HG02588 (cell line): ENCODE data around the gene FAM53B.

ENCODE experiments used
- ATAC-seq: cut with Tn5 transposase; IDR thresholded peaks from one replicate; pipeline ENCODE4 v1.9.1; 2021; ENCODE audit warnings: mild to moderate bottlenecking, moderate library complexity; ENCODE audit not compliant: unreplicated experiment

FAM53B gene

GRCh38 chr10:124728830-124729661 is 15.1 kb downstream of the FAM53B start:
- no peak for ATAC-seq

GRCh38 chr10:124728071-124728829 is 15.9 kb downstream of the FAM53B start:
- no peak for ATAC-seq

GRCh38 chr10:124727361-124727960 is 16.7 kb downstream of the FAM53B start:
- no peak for ATAC-seq

GRCh38 chr10:124725791-124726190 is 18.4 kb downstream of the FAM53B start:
- no peak for ATAC-seq

- no peak for ATAC-seq
Measured at GRCh38 chr10:124725171-124725631, 19.0 kb downstream of the FAM53B start.

- no peak for ATAC-seq
Measured at GRCh38 chr10:124724279-124725027, 19.7 kb downstream of the FAM53B start.

- no peak for ATAC-seq
Measured at GRCh38 chr10:124723826-124724225, 20.4 kb downstream of the FAM53B start.

- peak; percentile 77 for ATAC-seq
Measured at GRCh38 chr10:124722798-124723783, 21.1 kb downstream of the FAM53B start.

GRCh38 chr10:124721330-124722045 is 22.7 kb downstream of the FAM53B start:
- no peak for ATAC-seq

- peak; percentile 41 for ATAC-seq
Measured at GRCh38 chr10:124719213-124719851, 24.8 kb downstream of the FAM53B start.

- peak; percentile 52 for ATAC-seq
Measured at GRCh38 chr10:124717911-124718741, 26.1 kb downstream of the FAM53B start.

GRCh38 chr10:124717041-124717757 is 27.0 kb downstream of the FAM53B start:
- no peak for ATAC-seq

- ATAC-seq: no peak
Measured at GRCh38 chr10:124716369-124716768, 27.8 kb downstream of the FAM53B start.

GRCh38 chr10:124715439-124715838 is 28.7 kb downstream of the FAM53B start:
- no peak for ATAC-seq

- no peak for ATAC-seq
Measured at GRCh38 chr10:124713679-124714255, 30.4 kb downstream of the FAM53B start.

GRCh38 chr10:124712704-124713407 is 31.3 kb downstream of the FAM53B start:
- no peak for ATAC-seq
